HCT116 (cell line): ENCODE results near the gene LRRTM4. TPM values are rescaled to one million over a fixed set of nuclear protein-coding genes. Genes with fewer than 3 reads are reported as not detected.

Experiments
- ATAC-seq: fragments of 200-7000 bp; cut with Tn5 transposase; 2 replicates; pipeline ENCODE4 v1.9.1; 2020; ENCODE audit warnings: mild to moderate bottlenecking, moderate library complexity
- BruUV-seq: library from RNA; stranded (reverse); fragments of 400-500 nt; replicated peaks from 2 replicates; lab custom pipeline; 2021; lab: Mats Ljungman, UMichigan
- CTCF ChIA-PET: fragments of 300-600 bp; sonication (Branson Sonifier 250); formaldehyde crosslinking; loops from one replicate; lab custom pipeline; 2021; ENCODE audit warnings: antibody characterized with exemption; lab: Charles Lee
- POLR2A ChIA-PET: fragments of 300-600, 350-600 bp; sonication (Branson Sonifier 250); formaldehyde crosslinking; loops from one replicate; lab custom pipeline; 2021; ENCODE audit warnings: antibody characterized with exemption; lab: Charles Lee
- RAD21 ChIA-PET, 2 experiments: fragments of 300-600 bp; sonication (Branson Sonifier 250); formaldehyde crosslinking; loops; one replicate each; lab custom pipeline; 2023; ENCODE audit warnings: low total read pairs in 2 of 2; ENCODE audit not compliant: uncharacterized antibody in 2 of 2, unreplicated experiment in 2 of 2, low non-redundant PET in 1 of 2; lab: Charles Lee
- DNase-seq: peaks from one replicate; pipeline ENCODE4 v3.0.0-alpha.2; 2010; ENCODE audit warnings: low read depth, low spot score
- H2AFZ ChIP-seq: fragments of 200-600 bp; shearing (Covaris generic), sonication (generic); 2 replicates; pipeline ENCODE4 v1.6.1; 2017; ENCODE audit warnings: low read depth, mixed run types, mixed read lengths, antibody characterized with exemption, low read length; ENCODE audit not compliant: poor library complexity, severe bottlenecking
- H3K27ac ChIP-seq: 2 replicates; pipeline ENCODE4 v1.5.1; 2012; ENCODE audit warnings: low read depth, low read length
- H3K27me3 ChIP-seq: fragments of 200-600 bp; sonication (generic); 2 replicates; pipeline ENCODE4 v1.6.1; 2016; ENCODE audit warnings: mixed run types, low read length, mixed read lengths; ENCODE audit not compliant: insufficient read depth
- H3K36me3 ChIP-seq, 2 experiments: fragments of 200-500 bp in 1 of 2; fragments of 200-600 bp in 1 of 2; sonication (Bioruptor generic) in 1 of 2; sonication (generic) in 1 of 2; 2 replicates each; pipeline versions ENCODE4 v1.5.1 to v1.6.1; 2014 to 2016; ENCODE audit warnings: low read length in 2 of 2, inconsistent platforms in 1 of 2, mixed read lengths in 1 of 2, mixed run types in 1 of 2; ENCODE audit not compliant: insufficient read depth in 2 of 2, control insufficient read depth in 1 of 2
- H3K4me1 ChIP-seq, 2 experiments: fragments of 200-600 bp in 1 of 2; sonication (generic) in 1 of 2; 2 replicates each; pipeline versions ENCODE4 v1.5.1 to v1.6.1; 2012 to 2017; ENCODE audit warnings: low read length in 2 of 2, inconsistent platforms in 1 of 2, mild to moderate bottlenecking in 1 of 2, mixed read lengths in 1 of 2, mixed run types in 1 of 2, moderate library complexity in 1 of 2; ENCODE audit not compliant: insufficient read depth in 2 of 2, control insufficient read depth in 1 of 2
- H3K4me2 ChIP-seq: fragments of 200-600 bp; sonication (generic); 2 replicates; pipeline ENCODE4 v1.6.1; 2017; ENCODE audit warnings: mixed run types, low read length, mixed read lengths
- H3K4me3 ChIP-seq, 2 experiments: fragments of 200-600 bp in 1 of 2; sonication (generic) in 1 of 2; replicated peaks in 1 of 2; 2 replicates each; pipeline ENCODE4 v1.5.1; 2011 to 2016; ENCODE audit warnings: low read length in 2 of 2, control low read depth in 1 of 2, low read depth in 1 of 2, mild to moderate bottlenecking in 1 of 2, mixed read lengths in 1 of 2, mixed run types in 1 of 2
- H3K79me2 ChIP-seq: fragments of 200-600 bp; sonication (generic); 2 replicates; pipeline ENCODE4 v1.6.1; 2017; ENCODE audit warnings: mild to moderate bottlenecking, mixed run types, low read length, moderate library complexity, mixed read lengths; ENCODE audit not compliant: insufficient read depth
- H3K9ac ChIP-seq: fragments of 200-600 bp; sonication (generic); 2 replicates; pipeline ENCODE4 v1.6.1; 2016; ENCODE audit warnings: low read length, mixed read lengths
- H3K9me2 ChIP-seq: fragments of 200-600 bp; sonication (generic), shearing (Covaris generic); 2 replicates; pipeline ENCODE4 v1.6.1; 2017; ENCODE audit warnings: mixed run types, mild to moderate bottlenecking, moderate library complexity; ENCODE audit not compliant: insufficient read depth
- H3K9me3 ChIP-seq, 2 experiments: fragments of 200-500 bp in 1 of 2; fragments of 200-600 bp in 1 of 2; sonication (Bioruptor generic) in 1 of 2; sonication (generic) in 1 of 2; 2 replicates each; pipeline ENCODE4 v1.6.1; 2014 to 2017; ENCODE audit warnings: low read length in 2 of 2, mixed read lengths in 2 of 2, inconsistent platforms in 1 of 2, low read depth in 1 of 2, mild to moderate bottlenecking in 1 of 2, mixed run types in 1 of 2, moderate library complexity in 1 of 2; ENCODE audit not compliant: control insufficient read depth in 1 of 2, insufficient read depth in 1 of 2
- H4K20me1 ChIP-seq: fragments of 200-600 bp; sonication (generic), shearing (Covaris generic); 2 replicates; pipeline ENCODE4 v1.6.1; 2017; ENCODE audit warnings: mixed run types, mild to moderate bottlenecking, moderate library complexity; ENCODE audit not compliant: insufficient read depth
- EGR1 ChIP-seq: IDR thresholded peaks from 2 replicates; pipeline ENCODE4 v1.6.1; 2012; ENCODE audit warnings: low read depth
- ELF1 ChIP-seq: IDR thresholded peaks from 2 replicates; pipeline ENCODE4 v1.6.1; 2012; ENCODE audit warnings: low read depth, borderline replicate concordance
- EZH2 ChIP-seq: fragments of 200-600 bp; sonication (generic); IDR thresholded peaks from 2 replicates; pipeline ENCODE4 v1.6.1; 2017; ENCODE audit warnings: antibody characterized with exemption, mixed run types
- EZH2phosphoT487 ChIP-seq: fragments of 200-600 bp; IDR thresholded peaks from 2 replicates; pipeline ENCODE4 v1.6.1; 2018; ENCODE audit warnings: antibody characterized with exemption, borderline replicate concordance
- FOSL1 ChIP-seq: IDR thresholded peaks from 2 replicates; pipeline ENCODE4 v1.6.1; 2012; ENCODE audit warnings: low read depth
- POLR2A ChIP-seq: IDR thresholded peaks from 2 replicates; pipeline ENCODE4 v1.7.0; 2011; ENCODE audit warnings: borderline replicate concordance; ENCODE audit not compliant: insufficient read depth, insufficient read length; ENCODE audit errors: extremely low read depth
- RAD21 ChIP-seq: IDR thresholded peaks from 2 replicates; pipeline ENCODE4 v1.6.1; 2012; ENCODE audit warnings: low read depth, mild to moderate bottlenecking
- SRF ChIP-seq: IDR thresholded peaks from 2 replicates; pipeline ENCODE4 v1.6.1; 2012; ENCODE audit warnings: low read depth
- YY1 ChIP-seq: IDR thresholded peaks from 2 replicates; pipeline ENCODE4 v1.6.1; 2011; ENCODE audit warnings: low read length, low read depth, moderate library complexity, mild to moderate bottlenecking; ENCODE audit not compliant: insufficient replicate concordance; ENCODE audit errors: extremely low read depth
- ZFX ChIP-seq: fragments of 450-650 bp; IDR thresholded peaks from 2 replicates; pipeline ENCODE4 v1.6.1; 2017
- ZNF274 ChIP-seq: fragments of 200-500 bp; sonication (Bioruptor generic); IDR thresholded peaks from 2 replicates; pipeline ENCODE4 v1.6.1; 2014; ENCODE audit warnings: mild to moderate bottlenecking, low read depth, low read length, inconsistent platforms
- intact Hi-C: fragments of 100-400 bp; cut with micrococcal nuclease; formaldehyde crosslinking; loops from 2 replicates; pipeline ENCODE4 v1.10.0; 2022
- total RNA-seq: library from RNA; stranded (reverse); gene quantifications from one replicate; pipeline ENCODE4 v1.2.1, GENCODE V29; 2021; ENCODE audit not compliant: unreplicated experiment
- TF ChIP-seq, protein P1 (sequence below): IDR thresholded peaks from 2 replicates; pipeline ENCODE4 v1.6.1; 2011; ENCODE audit warnings: mild to moderate bottlenecking, low read length, moderate library complexity; ENCODE audit not compliant: insufficient replicate concordance; ENCODE audit errors: extremely low read depth
- TF ChIP-seq, protein P2 (sequence below): IDR thresholded peaks from 2 replicates; pipeline ENCODE4 v1.6.1; 2012

LRRTM4 gene
- total RNA-seq, 1 experiment from 2014 or later, result 0.25 TPM

DNA sequence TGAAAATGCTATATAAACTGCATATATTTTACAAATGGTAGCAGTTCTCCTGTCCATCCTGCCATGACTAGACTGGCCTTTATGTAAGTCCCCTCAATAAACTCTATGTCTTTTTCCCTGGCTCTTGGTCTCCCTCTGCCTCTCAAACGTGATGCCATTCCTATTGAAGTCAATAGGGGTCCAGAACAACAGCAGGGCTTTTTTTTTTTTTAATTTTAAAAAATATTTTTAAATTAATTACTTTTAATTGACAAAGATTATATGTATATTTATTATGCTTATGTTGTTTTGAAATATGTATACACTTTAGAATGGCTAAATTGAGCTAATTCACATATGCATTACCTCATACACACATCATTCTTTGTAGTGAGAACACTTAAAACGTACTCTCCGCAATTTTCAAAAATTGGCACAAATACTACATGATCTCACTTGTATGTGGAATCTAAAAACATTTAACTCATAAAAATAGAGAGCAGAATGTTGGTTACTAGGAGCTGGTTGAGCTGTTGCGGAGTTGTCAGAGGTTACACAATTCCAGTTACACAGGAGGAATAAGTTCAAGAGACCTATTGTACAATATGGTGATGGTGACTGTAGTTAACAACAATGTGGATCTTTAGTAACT lies 123.1 kb downstream of the LRRTM4 start:
- Histone ChIP-seq H3K4me2 (no peak overlapping the region), H2AFZ (no peak overlapping the region), H3K4me1 (no peaks in the 10 kb centered on the region), H3K27me3 (no peaks in the 10 kb centered on the region), H3K9me3 (peaks cover 6 to 23% of the 10 kb centered on the region in 2 experiments; a peak in 2 of 4 replicates)
- intact Hi-C loops, result no loop called here
- no peak for ATAC-seq
- POLR2A ChIA-PET, result no interaction called here
- TF ChIP-seq EZH2 (no peak), RAD21 (no peak), ZFX (no peak), EZH2phosphoT487 (no peak), ZNF274 (no peak), YY1 (no peak), POLR2A (no peak), EGR1 (no peak), FOSL1 (no peak), ELF1 (no peak), SRF (no peak)
- TF ChIP-seq, protein P1, sequence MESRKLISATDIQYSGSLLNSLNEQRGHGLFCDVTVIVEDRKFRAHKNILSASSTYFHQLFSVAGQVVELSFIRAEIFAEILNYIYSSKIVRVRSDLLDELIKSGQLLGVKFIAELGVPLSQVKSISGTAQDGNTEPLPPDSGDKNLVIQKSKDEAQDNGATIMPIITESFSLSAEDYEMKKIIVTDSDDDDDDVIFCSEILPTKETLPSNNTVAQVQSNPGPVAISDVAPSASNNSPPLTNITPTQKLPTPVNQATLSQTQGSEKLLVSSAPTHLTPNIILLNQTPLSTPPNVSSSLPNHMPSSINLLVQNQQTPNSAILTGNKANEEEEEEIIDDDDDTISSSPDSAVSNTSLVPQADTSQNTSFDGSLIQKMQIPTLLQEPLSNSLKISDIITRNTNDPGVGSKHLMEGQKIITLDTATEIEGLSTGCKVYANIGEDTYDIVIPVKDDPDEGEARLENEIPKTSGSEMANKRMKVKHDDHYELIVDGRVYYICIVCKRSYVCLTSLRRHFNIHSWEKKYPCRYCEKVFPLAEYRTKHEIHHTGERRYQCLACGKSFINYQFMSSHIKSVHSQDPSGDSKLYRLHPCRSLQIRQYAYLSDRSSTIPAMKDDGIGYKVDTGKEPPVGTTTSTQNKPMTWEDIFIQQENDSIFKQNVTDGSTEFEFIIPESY, result no peak
- TF ChIP-seq, protein P2, sequence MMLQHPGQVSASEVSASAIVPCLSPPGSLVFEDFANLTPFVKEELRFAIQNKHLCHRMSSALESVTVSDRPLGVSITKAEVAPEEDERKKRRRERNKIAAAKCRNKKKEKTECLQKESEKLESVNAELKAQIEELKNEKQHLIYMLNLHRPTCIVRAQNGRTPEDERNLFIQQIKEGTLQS, result no peak
- TF ChIP-seq, all 23 proteins: peak for 0
- RAD21 ChIA-PET, result no interaction called here
- no peaks in the 10 kb centered on the region for H3K36me3 ChIP-seq
- no peaks in the 10 kb centered on the region for H3K9me2 ChIP-seq
- no peaks in the 10 kb centered on the region for H3K79me2 ChIP-seq
- no peak overlapping the region for H3K27ac ChIP-seq
- H3K4me3 ChIP-seq, result no peak overlapping the region
- H3K9ac ChIP-seq, result no peak overlapping the region
- no peaks in the 10 kb centered on the region for H4K20me1 ChIP-seq
- BruUV-seq, result no TSS peak
- no peak for DNase-seq
- CTCF ChIA-PET, result no interaction called here
